HG02870 (cell line): ENCODE data around the gene FAM20C.

Experiments used
- ATAC-seq: cut with Tn5 transposase; IDR thresholded peaks from one replicate; pipeline ENCODE4 v1.9.1; 2021; ENCODE audit warnings: mild to moderate bottlenecking, moderate library complexity; ENCODE audit not compliant: unreplicated experiment

The FAM20C gene

DNA sequence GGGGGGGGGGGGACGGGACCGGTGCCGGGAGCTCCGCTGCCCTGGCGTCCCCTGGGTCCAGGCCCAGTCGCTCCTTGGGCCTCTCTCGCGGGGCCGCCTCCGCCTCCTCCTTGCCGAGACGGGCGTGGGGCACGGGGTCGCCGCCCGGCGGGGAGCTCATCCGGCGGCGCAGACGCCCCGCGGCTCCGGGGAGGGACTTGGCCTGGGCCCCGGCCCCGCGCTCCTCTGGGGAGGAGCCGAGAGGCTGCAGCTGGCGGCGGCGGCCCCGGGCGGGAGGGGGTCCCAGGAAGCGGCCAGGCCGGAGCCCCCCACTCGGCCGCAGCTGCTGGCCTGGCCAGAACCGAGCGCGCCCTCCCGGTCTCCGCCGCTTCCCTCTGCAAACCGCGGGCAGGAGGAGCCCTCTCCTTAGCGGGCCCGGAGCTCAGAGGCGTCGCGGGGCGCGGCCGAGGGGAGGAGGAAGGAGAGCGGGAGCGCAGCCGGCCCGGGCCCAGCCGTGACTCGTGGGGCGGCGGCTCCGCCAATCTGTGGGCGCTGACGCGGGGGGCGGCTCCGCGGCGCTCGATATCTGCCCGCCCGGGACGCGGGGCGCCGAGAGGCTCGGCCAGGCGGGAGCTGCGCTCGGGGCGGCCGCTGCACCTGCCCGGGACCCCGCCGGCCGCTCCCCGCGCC is at the start of gene FAM20C:
TSS of gene FAM20C (plus strand) at position 591 of the 669 bp plus-strand sequence. CDS start 629 bp downstream, outside the sequence.
- ATAC-seq = no peak

- ATAC-seq = no peak
Observed at GRCh38 chr7:143145-143751, 49.1 kb upstream of the FAM20C start.

DNA sequence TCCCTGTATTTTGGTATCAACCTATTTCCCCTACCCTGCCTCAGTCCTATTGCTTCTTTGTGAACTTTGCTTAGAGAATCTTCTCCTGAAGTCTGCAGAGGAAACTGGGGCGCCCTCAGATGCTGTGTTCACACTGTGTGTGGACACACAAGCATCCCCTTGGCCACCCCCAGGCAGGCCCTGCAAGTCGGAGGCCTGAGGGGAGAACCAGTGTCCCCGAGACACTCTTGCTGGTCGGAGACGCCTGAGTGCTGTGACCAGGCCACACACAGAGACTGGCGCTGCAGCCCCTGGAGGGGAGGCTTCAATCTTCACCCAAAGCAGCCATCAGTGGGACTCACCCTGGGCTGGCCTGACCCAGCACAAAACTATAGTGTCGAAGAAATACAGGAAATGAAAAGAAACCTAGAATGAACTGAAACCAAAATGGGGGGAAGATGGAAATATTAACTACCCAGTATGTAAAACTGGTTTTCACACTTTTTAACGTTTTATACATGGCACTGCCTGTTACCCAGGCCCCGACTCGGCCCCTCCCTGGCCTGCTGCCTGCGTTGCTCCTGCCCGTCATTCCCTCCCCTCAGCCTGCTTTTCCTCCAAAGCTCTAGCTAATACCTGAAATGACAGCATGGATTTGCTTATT is 48.4 kb upstream of the FAM20C start:
- ATAC-seq = no peak

GRCh38 chr7:144454-144826 is 47.9 kb upstream of the FAM20C start:
- ATAC-seq = no peak

DNA sequence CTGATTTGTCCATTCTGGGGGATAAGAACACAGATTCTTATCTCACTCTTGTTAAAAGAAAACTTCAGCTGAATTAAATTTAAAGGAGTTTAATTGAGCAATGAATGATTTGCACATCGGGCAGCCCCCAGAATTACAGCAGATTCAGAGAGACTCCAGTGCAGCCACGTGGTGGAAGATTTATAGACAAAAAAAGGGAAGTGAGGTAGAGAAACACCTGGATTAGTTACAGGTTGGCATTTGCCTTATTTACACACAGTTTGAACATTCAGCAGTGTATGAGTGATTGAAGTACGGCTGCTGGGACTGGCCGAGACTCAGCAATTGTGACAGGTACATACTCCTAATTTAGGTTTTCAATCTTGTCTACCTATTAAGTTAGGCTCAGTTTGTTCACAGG is 46.5 kb upstream of the FAM20C start:
- no peak for ATAC-seq

DNA sequence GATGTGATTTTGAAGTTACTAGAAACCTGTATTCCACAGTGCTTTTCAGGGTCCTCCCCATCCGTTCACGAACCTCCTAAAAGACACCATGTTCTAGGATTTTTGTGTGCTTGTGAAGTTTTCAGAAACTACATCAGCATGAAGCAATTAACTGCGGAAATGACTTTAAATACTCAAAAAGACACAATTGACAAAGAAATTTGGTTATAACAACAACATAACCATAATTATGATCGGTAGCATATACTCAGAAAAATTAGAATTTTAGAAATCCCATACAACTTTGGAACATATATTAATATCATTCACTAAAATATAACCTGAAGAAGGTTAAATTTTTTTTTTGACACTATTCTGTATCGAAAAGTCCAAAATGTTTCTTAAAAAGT is 43.8 kb upstream of the FAM20C start:
- ATAC-seq = no peak

DNA sequence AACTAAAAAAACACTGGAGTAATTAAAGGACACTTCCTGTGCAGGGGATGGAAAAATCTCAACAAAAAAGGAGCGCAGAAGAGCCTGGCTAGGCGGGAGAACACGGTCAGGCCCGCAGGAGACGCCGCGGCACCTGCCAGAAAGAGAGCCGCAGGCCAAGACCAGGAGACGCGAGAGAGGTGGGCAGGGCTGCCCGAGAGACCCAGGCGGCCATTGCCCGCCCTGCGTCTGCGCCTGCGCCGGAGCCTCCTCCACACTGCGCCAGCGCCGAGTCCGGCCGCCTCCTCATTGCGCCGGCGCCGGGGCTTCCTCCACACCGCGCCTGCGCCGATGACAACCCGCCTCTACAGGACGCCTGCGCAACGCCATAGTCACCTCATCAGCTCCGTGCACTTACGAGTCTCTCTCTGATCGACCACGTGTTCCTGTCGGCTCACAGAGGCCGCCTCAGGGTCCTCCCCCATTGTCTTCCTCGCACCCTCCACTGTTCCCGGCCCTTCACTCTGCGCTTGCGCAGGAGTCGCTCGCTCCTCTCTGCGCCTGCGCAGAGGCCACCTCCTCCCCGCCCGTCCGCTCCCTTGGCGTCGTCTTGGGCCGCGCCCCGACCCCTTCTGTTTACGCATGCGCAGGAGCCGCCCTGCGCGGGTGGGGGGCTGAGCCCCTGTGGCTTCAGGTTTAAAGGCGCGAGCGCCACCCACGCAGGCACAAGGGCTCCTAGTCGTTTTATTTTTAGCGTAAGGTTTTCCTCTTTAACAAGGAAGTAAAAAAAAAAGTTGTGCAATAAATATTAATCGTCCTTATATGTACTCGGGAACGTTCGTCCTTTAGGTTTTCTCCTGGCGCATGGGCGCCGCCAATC is 43.2 kb upstream of the FAM20C start:
- ATAC-seq = peak; percentile 98

GRCh38 chr7:149791-150636 is 42.4 kb upstream of the FAM20C start:
- no peak for ATAC-seq

DNA sequence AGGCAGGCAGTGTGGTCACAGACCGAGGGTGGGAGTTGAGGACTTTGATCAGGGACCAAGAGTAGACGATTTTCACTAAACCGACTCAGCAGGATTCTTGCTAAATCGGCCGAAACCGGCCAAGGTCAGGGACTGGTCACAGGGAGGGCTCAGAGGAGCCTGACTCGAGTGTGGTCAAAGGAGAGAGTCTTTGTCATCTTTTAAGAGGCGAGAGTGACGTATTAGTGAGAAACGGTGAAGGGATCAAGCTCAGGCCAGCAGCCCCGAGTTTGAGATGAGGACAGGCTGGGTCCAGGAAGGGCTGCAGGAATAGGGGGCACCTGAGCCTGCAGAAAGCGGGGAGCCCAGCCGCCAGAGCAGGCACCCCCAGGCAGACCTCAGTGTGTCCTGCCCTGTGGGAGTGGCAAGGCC is 41.6 kb upstream of the FAM20C start:
- no peak for ATAC-seq

- ATAC-seq = no peak
Observed at GRCh38 chr7:151346-152050, 40.9 kb upstream of the FAM20C start.

DNA sequence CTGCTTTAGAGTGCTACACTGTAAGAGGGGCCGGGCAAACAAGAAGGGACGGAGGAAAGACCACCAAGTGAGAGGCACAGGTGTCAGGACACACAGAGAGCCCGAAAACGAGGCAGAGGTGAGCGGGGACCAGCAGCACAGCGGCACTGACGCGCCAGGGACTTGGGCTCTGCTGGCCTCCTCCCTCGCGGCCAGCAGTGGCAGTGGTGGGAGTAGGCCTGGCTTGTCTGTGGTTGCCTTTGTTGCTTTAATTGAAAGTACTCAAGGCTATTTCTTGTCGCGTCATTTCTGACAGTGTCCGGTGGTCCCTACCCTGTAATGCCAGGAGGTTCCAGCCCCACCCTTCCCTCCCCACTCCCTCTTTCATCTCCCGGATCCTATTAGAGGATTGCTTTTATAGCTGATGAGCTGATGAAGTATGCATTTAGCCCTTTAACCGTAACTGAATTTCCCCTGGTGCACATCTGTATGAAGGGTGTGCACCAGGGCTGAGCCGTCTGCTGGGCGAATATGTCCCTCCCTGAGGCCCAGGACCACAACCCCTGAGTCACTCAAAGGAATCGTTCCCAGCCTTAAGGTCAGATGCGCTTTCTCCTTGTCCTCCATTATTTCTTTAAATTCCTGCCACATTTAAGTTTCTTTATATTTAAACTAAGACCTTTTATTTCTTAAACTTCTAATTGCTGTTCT is 39.5 kb upstream of the FAM20C start:
- ATAC-seq = no peak

DNA sequence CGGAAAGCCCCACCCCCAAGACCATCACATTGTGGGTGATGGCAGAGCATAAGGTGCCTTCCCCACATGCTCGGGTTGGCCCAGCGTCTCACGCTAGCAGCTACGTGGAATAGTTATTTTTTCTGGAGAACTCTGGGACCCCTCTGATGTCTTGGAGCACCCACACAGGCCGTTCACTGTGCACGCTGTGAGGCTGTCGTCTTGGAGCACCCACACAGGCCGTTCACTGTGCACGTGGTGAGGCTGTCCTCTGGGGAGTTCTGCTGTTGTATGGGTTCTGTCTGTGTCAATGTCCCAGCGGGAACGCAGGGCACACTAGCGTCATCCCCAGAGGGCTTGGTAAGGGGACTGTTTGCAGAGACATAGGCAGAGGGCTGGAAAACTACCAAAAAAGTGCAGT is 38.8 kb upstream of the FAM20C start:
- ATAC-seq = no peak

GRCh38 chr7:154096-154799 is 38.1 kb upstream of the FAM20C start:
- ATAC-seq = no peak

- ATAC-seq = no peak
Observed at GRCh38 chr7:155469-155900, 36.9 kb upstream of the FAM20C start.

DNA sequence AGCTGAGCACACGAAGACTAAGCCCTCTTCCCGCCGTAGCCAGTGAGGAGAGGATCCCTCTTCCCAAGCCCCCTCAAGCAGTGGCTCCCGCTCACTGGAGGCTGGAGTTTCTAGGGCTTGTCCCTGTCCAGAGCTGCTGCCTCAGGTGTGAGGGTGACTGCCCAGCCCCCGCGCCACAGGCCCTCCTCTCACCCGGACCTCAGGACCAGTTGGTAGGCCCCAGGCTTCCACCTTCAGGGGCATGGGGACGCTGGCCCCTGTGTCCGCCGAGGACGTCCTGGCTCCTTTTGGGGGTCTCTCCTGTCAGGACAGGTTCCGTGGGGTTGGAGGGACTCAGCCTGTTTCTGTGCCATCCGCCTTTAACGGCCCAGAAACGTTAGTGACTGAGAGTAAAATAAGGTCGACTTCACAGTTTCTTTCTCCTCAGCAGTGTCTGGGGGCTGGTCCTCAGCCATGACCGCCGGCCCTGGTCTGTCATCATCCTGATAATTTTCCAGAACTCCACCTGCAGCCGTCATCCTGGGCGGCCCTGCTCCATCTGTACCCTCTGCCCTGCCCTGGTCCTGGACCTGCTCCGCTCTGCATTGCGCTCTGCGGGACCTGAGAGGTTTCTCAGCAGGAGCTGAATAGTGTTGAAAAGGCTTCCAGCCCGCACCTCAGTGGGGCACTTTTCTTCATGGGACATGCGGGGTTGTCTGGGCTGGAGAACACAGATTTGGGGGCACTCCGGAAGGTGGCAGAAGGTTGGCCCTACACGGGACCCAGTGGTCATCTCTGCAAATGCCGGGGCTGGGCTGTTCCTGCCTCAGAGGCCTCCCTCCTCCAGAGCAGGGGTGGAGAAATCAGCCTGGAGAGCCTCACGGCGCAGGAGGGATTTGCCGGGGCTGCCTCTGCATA is 36.0 kb upstream of the FAM20C start:
- no peak for ATAC-seq

- no peak for ATAC-seq
Observed at GRCh38 chr7:157008-157310, 35.4 kb upstream of the FAM20C start.

GRCh38 chr7:157771-158625 is 34.4 kb upstream of the FAM20C start:
- no peak for ATAC-seq
